Keratinocyte (primary cell): ENCODE measurements around the gene PRKAG3. TPM values are rescaled to one million over a fixed set of nuclear protein-coding genes. Genes with fewer than 3 reads are reported as not detected.
A peak's percentile ranks its signal among the peaks of the same experiment; 100 is the strongest.

Source experiments
- DNase-seq: peaks from one replicate; pipeline ENCODE4 v3.0.0-alpha.2; 2011; ENCODE audit warnings: low read depth, missing footprints, low spot score
- FAIRE-seq: peaks from 2 replicates; lab custom pipeline; 2011; peaks lifted over from hg19 to GRCh38; lab: Jason Lieb, UNC
- H2AFZ ChIP-seq: 2 replicates; pipeline ENCODE4 v1.6.0; 2012; ENCODE audit warnings: low read length, control low read depth, inconsistent platforms; ENCODE audit not compliant: control insufficient read depth
- H3K27ac ChIP-seq: 2 replicates; pipeline ENCODE4 v1.5.1; 2011; ENCODE audit warnings: low read length; ENCODE audit not compliant: control insufficient read depth, insufficient read depth
- H3K27me3 ChIP-seq: 3 replicates; pipeline ENCODE4 v1.6.0; 2011; ENCODE audit warnings: low read length; ENCODE audit not compliant: control insufficient read depth, insufficient read depth; ENCODE audit errors: extremely low read depth
- H3K36me3 ChIP-seq, 2 experiments: 2 replicates in 1 of 2; 3 replicates in 1 of 2; pipeline ENCODE4 v1.5.1; 2011; ENCODE audit warnings: low read length in 2 of 2, mild to moderate bottlenecking in 1 of 2; ENCODE audit not compliant: control insufficient read depth in 2 of 2, insufficient read depth in 2 of 2; ENCODE audit errors: extremely low read depth in 1 of 2
- H3K4me1 ChIP-seq: 3 replicates; pipeline ENCODE4 v1.5.1; 2011; ENCODE audit warnings: low read length; ENCODE audit not compliant: control insufficient read depth, insufficient read depth; ENCODE audit errors: extremely low read depth
- H3K4me2 ChIP-seq: 3 replicates; pipeline ENCODE4 v1.6.0; 2011; ENCODE audit warnings: low read depth, low read length; ENCODE audit not compliant: control insufficient read depth, insufficient read depth; ENCODE audit errors: extremely low read depth
- H3K4me3 ChIP-seq, 3 experiments: fragments of 200-600 bp in 1 of 3; sonication (generic) in 1 of 3; 2 replicates in 2 of 3; 3 replicates in 1 of 3; pipeline ENCODE4 v1.5.1; 2011 to 2016; ENCODE audit warnings: low read length in 3 of 3, mild to moderate bottlenecking in 3 of 3, control low read depth in 2 of 3, inconsistent platforms in 1 of 3, low read depth in 1 of 3, mixed read lengths in 1 of 3, mixed run types in 1 of 3, moderate library complexity in 1 of 3; ENCODE audit not compliant: control insufficient read depth in 2 of 3, insufficient read depth in 2 of 3; ENCODE audit errors: extremely low read depth in 1 of 3
- H3K79me2 ChIP-seq: 2 replicates; pipeline ENCODE4 v1.6.0; 2012; ENCODE audit warnings: low read length; ENCODE audit not compliant: control insufficient read depth, insufficient read depth
- H3K9ac ChIP-seq: 3 replicates; pipeline ENCODE4 v1.6.0; 2011; ENCODE audit warnings: low read length; ENCODE audit not compliant: control insufficient read depth, insufficient read depth; ENCODE audit errors: extremely low read depth
- H3K9me1 ChIP-seq: 3 replicates; pipeline ENCODE4 v1.6.0; 2011; ENCODE audit warnings: low read length; ENCODE audit not compliant: control insufficient read depth, insufficient read depth; ENCODE audit errors: extremely low read depth
- H3K9me3 ChIP-seq: 2 replicates; pipeline ENCODE4 v1.5.1; 2012; ENCODE audit warnings: low read depth, low read length; ENCODE audit not compliant: control insufficient read depth
- H4K20me1 ChIP-seq: 3 replicates; pipeline ENCODE4 v1.6.0; 2011; ENCODE audit warnings: low read length; ENCODE audit not compliant: control insufficient read depth, insufficient read depth; ENCODE audit errors: extremely low read depth
- EZH2 ChIP-seq: IDR thresholded peaks from one replicate; pipeline ENCODE4 v1.6.1; 2012; ENCODE audit warnings: inconsistent platforms, mild to moderate bottlenecking, low read length, moderate library complexity
- dilution Hi-C: fragments of 300-500 bp; cut with MboI; formaldehyde crosslinking; loops from one replicate; pipeline ENCODE4 v1.7.0; 2020; ENCODE audit warnings: low sequenced_read_pairs; ENCODE audit not compliant: extremely low pct_ligation_motif_present
- polyA plus RNA-seq, 5 experiments: library from polyadenylated mRNA; depleted of rRNA in 3 of 5; stranded (reverse) in 3 of 5; stranded (forward) in 1 of 5; unstranded in 1 of 5; fragments of >200 nt; gene quantifications; 1 replicate in 1 of 5; 2 replicates in 3 of 5; 3 replicates in 1 of 5; pipeline versions ENCODE4 v1.2.1 to v1.2.3, GENCODE V29; 2011 to 2012; ENCODE audit warnings: missing spikeins in 2 of 5, low read depth in 1 of 5, low replicate concordance in 1 of 5
- TF ChIP-seq, protein P1 (sequence below), 3 experiments: IDR thresholded peaks in 1 of 3; conservative IDR thresholded peaks in 1 of 3; optimal IDR thresholded peaks in 1 of 3; 2 replicates in 2 of 3; 3 replicates in 1 of 3; pipeline versions ENCODE3 to v1.5.1; 2011; ENCODE audit warnings: low read length in 3 of 3, mild to moderate bottlenecking in 3 of 3, moderate library complexity in 2 of 3, control low read depth in 1 of 3, inconsistent platforms in 1 of 3; ENCODE audit not compliant: insufficient read depth in 2 of 3; ENCODE audit errors: extremely low read depth in 1 of 3

Gene PRKAG3
- polyA plus RNA-seq, 1 donor (not counting 4 experiments of a cell fraction or from before 2014, with no cell fraction given): not detected

DNA sequence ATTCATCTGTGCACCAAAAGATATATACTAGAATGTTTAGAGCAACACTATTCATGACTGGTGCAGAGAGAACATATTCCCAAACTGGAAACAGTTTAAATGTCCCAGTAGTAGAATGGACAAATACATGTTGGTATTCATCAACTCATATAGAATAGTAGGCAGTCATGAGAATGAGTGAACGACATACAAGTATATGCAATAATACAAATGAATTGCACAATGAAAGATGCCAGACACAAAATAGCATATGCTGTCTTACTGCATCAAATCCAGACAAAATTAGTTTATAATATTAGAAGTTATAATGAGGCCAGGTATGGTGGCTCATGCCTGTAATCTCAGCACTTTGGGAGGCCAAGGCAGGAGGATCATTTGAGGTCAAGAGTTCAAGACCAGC, 8.3 kb upstream of the PRKAG3 start:
- FAIRE-seq: no peak

DNA sequence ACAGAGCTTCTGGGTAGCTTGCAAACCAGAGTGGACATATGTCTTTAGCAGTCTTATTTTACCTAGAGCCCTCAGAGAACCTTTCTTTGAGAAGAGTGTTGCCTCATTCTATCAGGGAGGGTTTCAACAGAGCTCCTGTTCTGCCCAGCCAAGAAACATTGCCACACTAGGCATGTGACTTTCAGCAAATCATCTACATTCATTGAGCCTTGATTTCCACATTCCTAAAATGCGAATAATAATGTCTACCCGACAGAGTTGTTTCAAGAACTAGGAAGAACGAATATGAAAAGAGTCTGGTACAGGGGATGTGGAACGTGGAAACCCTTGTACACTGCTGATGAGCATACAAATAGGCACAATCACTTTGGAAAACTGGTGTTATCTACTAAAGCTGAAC, 7.8 kb upstream of the PRKAG3 start:
- H2AFZ ChIP-seq: no peak overlapping the region

More for the DNA sequence above, 8.3 kb upstream of the PRKAG3 start:
- Histone ChIP-seq H3K4me3 (no peak overlapping the region), H3K79me2 (no peaks in the 10 kb centered on the region), H3K27ac (no peak overlapping the region), H3K9me3 (no peaks in the 10 kb centered on the region), H3K9ac (no peak overlapping the region), H3K4me2 (no peak overlapping the region), H4K20me1 (no peaks in the 10 kb centered on the region), H3K27me3 (peaks cover 6% of the 10 kb centered on the region), H2AFZ (no peak overlapping the region), H3K36me3 (no peaks in the 10 kb centered on the region), H3K9me1 (no peaks in the 10 kb centered on the region), H3K4me1 (peaks cover 3% of the 10 kb centered on the region)
- no peak for DNase-seq
- dilution Hi-C loops: no loop called here
- TF ChIP-seq, protein P1, sequence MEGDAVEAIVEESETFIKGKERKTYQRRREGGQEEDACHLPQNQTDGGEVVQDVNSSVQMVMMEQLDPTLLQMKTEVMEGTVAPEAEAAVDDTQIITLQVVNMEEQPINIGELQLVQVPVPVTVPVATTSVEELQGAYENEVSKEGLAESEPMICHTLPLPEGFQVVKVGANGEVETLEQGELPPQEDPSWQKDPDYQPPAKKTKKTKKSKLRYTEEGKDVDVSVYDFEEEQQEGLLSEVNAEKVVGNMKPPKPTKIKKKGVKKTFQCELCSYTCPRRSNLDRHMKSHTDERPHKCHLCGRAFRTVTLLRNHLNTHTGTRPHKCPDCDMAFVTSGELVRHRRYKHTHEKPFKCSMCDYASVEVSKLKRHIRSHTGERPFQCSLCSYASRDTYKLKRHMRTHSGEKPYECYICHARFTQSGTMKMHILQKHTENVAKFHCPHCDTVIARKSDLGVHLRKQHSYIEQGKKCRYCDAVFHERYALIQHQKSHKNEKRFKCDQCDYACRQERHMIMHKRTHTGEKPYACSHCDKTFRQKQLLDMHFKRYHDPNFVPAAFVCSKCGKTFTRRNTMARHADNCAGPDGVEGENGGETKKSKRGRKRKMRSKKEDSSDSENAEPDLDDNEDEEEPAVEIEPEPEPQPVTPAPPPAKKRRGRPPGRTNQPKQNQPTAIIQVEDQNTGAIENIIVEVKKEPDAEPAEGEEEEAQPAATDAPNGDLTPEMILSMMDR (optimal IDR thresholded peaks at IDR 0.05 in 1 of 3, IDR thresholded peaks at IDR 0.05 in 1 of 3, conservative IDR thresholded peaks at IDR 0.05 in 1 of 3; ENCODE audit: extremely low read depth in 1 of 3, insufficient read depth in 2 of 3, low read length in 3 of 3): no peak
- no peak for TF ChIP-seq EZH2

More for the DNA sequence above, 7.8 kb upstream of the PRKAG3 start:
- H3K4me1 ChIP-seq: peaks cover 3% of the 10 kb centered on the region
- peaks cover 11% of the 10 kb centered on the region for H3K27me3 ChIP-seq
- dilution Hi-C loops: no loop called here
- TF ChIP-seq, protein P1 (optimal IDR thresholded peaks at IDR 0.05 in 1 of 3, IDR thresholded peaks at IDR 0.05 in 1 of 3, conservative IDR thresholded peaks at IDR 0.05 in 1 of 3; ENCODE audit: extremely low read depth in 1 of 3, insufficient read depth in 2 of 3, low read length in 3 of 3): no peak
- TF ChIP-seq EZH2: no peak
- no peak overlapping the region for H3K4me3 ChIP-seq
- DNase-seq (no peak), FAIRE-seq (peak; percentile 66)
- no peak overlapping the region for H3K27ac ChIP-seq
- no peaks in the 10 kb centered on the region for H4K20me1 ChIP-seq
- H3K4me2 ChIP-seq: no peak overlapping the region
- H3K9me1 ChIP-seq: no peaks in the 10 kb centered on the region
- no peaks in the 10 kb centered on the region for H3K36me3 ChIP-seq
- no peaks in the 10 kb centered on the region for H3K9me3 ChIP-seq
- no peaks in the 10 kb centered on the region for H3K79me2 ChIP-seq
- H3K9ac ChIP-seq: no peak overlapping the region
